OCI-LY1 (cell line): ENCODE data around the gene ADCY2.

ENCODE experiments used
- H2AFZ ChIP-seq: fragments of 200-600 bp; sonication (generic), shearing (Covaris generic); 2 replicates; pipeline ENCODE4 v1.6.0; 2014; ENCODE audit warnings: antibody characterized with exemption, mild to moderate bottlenecking, low read length
- H3F3A ChIP-seq: fragments of 200-600 bp; sonication (generic), shearing (Covaris generic); 2 replicates; pipeline ENCODE4 v1.6.0; 2014; ENCODE audit warnings: mild to moderate bottlenecking, antibody characterized with exemption, low read length, moderate library complexity; ENCODE audit not compliant: insufficient read depth
- H3K27ac ChIP-seq: fragments of 200-600 bp; sonication (generic); 2 replicates; pipeline ENCODE4 v1.5.1; 2014; ENCODE audit warnings: low read length, mixed run types, mild to moderate bottlenecking, low read depth; ENCODE audit not compliant: poor library complexity, severe bottlenecking
- H3K27me3 ChIP-seq: fragments of 200-600 bp; sonication (generic); 2 replicates; pipeline ENCODE4 v1.6.0; 2014; ENCODE audit warnings: antibody characterized with exemption, mild to moderate bottlenecking, low read length, moderate library complexity; ENCODE audit not compliant: insufficient read depth
- H3K36me3 ChIP-seq: fragments of 200-600 bp; sonication (generic); 2 replicates; pipeline ENCODE4 v1.6.1; 2014; ENCODE audit warnings: mild to moderate bottlenecking, antibody characterized with exemption, low read length, moderate library complexity, mixed read lengths; ENCODE audit not compliant: insufficient read depth
- H3K4me1 ChIP-seq: fragments of 200-600 bp; sonication (generic); 2 replicates; pipeline ENCODE4 v1.5.1; 2014; ENCODE audit warnings: mild to moderate bottlenecking, low read length, moderate library complexity; ENCODE audit not compliant: insufficient read depth, severe bottlenecking
- H3K4me2 ChIP-seq: fragments of 200-600 bp; sonication (generic), shearing (Covaris generic); 2 replicates; pipeline ENCODE4 v1.6.1; 2014; ENCODE audit warnings: low read length
- H3K4me3 ChIP-seq: fragments of 200-600 bp; sonication (generic); 2 replicates; pipeline ENCODE4 v1.5.1; 2014; ENCODE audit warnings: low read length, low read depth, mild to moderate bottlenecking, mixed read lengths; ENCODE audit not compliant: poor library complexity, severe bottlenecking
- H3K79me2 ChIP-seq: fragments of 200-600 bp; shearing (Covaris generic); 2 replicates; pipeline ENCODE4 v1.6.1; 2016; ENCODE audit warnings: mixed run types, low read length, mixed read lengths; ENCODE audit not compliant: insufficient read depth
- H3K9ac ChIP-seq: fragments of 200-600 bp; sonication (generic), shearing (Covaris generic); 2 replicates; pipeline ENCODE4 v1.6.1; 2014; ENCODE audit warnings: mild to moderate bottlenecking, low read length, mixed read lengths
- H3K9me2 ChIP-seq: fragments of 200-600 bp; sonication (generic), shearing (Covaris generic); 2 replicates; pipeline ENCODE4 v1.6.1; 2014; ENCODE audit warnings: low read depth, mild to moderate bottlenecking, low read length, mixed read lengths
- H3K9me3 ChIP-seq: fragments of 200-600 bp; shearing (Covaris generic); 2 replicates; pipeline ENCODE4 v1.6.1; 2014; ENCODE audit warnings: low read length, mixed read lengths
- H4K20me1 ChIP-seq: fragments of 200-600 bp; sonication (generic), shearing (Covaris generic); 2 replicates; pipeline ENCODE4 v1.6.0; 2016; ENCODE audit warnings: mild to moderate bottlenecking, low read length; ENCODE audit not compliant: insufficient read depth
- EZH2 ChIP-seq: fragments of 200-600 bp; sonication (generic), shearing (Covaris generic); IDR thresholded peaks from 2 replicates; pipeline ENCODE4 v1.8.0; 2017; ENCODE audit warnings: borderline replicate concordance, mixed run types, mild to moderate bottlenecking, antibody characterized with exemption, low read length, moderate library complexity, mixed read lengths
- TF ChIP-seq, protein P1 (sequence below): fragments of 200-600 bp; sonication (generic), shearing (Covaris generic); IDR thresholded peaks from 2 replicates; pipeline ENCODE4 v1.5.1; 2017; ENCODE audit warnings: mild to moderate bottlenecking, antibody characterized with exemption, low read length, moderate library complexity, mixed read lengths

The ADCY2 gene

DNA sequence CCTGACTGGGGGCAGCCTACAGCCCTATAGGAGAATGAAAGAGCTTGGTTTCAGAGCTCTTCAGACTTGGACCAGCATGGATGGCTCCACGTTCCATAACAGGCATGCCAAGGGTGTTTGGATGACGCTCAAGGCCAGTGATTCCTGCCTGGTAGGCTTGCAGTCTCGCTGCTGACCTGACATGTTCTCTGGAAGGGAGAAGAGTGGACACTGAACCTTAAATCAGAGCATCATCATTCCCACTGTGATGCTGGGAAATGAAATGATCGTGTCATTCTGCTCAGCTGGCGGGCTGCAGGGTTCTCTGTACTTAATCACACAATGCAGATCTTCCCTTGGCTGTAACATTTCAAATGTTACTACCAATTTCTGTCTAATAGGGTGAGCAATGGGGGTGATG lies 398.0 kb downstream of the ADCY2 start:
- H3F3A ChIP-seq, result no peaks in the 10 kb centered on the region
- H3K9ac ChIP-seq, result no peak overlapping the region
- no peak for TF ChIP-seq EZH2
- TF ChIP-seq, protein P1, sequence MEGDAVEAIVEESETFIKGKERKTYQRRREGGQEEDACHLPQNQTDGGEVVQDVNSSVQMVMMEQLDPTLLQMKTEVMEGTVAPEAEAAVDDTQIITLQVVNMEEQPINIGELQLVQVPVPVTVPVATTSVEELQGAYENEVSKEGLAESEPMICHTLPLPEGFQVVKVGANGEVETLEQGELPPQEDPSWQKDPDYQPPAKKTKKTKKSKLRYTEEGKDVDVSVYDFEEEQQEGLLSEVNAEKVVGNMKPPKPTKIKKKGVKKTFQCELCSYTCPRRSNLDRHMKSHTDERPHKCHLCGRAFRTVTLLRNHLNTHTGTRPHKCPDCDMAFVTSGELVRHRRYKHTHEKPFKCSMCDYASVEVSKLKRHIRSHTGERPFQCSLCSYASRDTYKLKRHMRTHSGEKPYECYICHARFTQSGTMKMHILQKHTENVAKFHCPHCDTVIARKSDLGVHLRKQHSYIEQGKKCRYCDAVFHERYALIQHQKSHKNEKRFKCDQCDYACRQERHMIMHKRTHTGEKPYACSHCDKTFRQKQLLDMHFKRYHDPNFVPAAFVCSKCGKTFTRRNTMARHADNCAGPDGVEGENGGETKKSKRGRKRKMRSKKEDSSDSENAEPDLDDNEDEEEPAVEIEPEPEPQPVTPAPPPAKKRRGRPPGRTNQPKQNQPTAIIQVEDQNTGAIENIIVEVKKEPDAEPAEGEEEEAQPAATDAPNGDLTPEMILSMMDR, result no peak
- H3K79me2 ChIP-seq, result no peaks in the 10 kb centered on the region
- H2AFZ ChIP-seq, result no peak overlapping the region
- no peak overlapping the region for H3K27ac ChIP-seq
- no peak overlapping the region for H3K4me2 ChIP-seq
- H4K20me1 ChIP-seq, result no peaks in the 10 kb centered on the region
- H3K36me3 ChIP-seq, result no peaks in the 10 kb centered on the region
- H3K9me3 ChIP-seq, result no peaks in the 10 kb centered on the region
- H3K4me3 ChIP-seq, result no peak overlapping the region
- no peaks in the 10 kb centered on the region for H3K4me1 ChIP-seq
- H3K27me3 ChIP-seq, result no peaks in the 10 kb centered on the region
- no peaks in the 10 kb centered on the region for H3K9me2 ChIP-seq

DNA sequence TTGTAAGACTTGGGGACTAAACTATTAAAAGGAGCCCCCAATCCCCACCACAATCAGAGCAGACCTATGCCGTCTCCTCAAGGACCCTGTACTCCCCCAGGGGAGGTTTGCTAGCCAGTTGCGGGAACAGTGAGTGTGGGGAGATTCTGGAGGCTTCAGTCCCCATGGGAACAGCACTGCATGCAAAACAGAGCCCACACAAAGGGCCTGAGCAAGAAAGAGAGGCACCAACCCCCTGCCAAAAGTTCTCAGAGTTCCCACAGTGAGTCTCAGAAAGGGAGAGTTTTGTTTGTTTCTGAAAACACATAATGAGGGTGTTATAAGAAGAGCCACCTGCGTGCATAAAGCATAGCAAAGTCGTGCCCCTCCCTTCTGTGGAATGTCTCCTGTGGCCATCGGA lies 398.4 kb downstream of the ADCY2 start:
- Histone ChIP-seq H3K4me2 (no peak overlapping the region), H4K20me1 (no peaks in the 10 kb centered on the region), H3K9me2 (no peaks in the 10 kb centered on the region), H3K9ac (no peak overlapping the region), H3K27ac (no peak overlapping the region), H3K9me3 (no peaks in the 10 kb centered on the region), H3K4me1 (no peaks in the 10 kb centered on the region), H2AFZ (no peak overlapping the region), H3K36me3 (no peaks in the 10 kb centered on the region), H3K79me2 (no peaks in the 10 kb centered on the region), H3K4me3 (no peak overlapping the region), H3F3A (no peaks in the 10 kb centered on the region), H3K27me3 (no peaks in the 10 kb centered on the region)
- TF ChIP-seq EZH2, result no peak
- TF ChIP-seq, protein P1, result no peak

DNA sequence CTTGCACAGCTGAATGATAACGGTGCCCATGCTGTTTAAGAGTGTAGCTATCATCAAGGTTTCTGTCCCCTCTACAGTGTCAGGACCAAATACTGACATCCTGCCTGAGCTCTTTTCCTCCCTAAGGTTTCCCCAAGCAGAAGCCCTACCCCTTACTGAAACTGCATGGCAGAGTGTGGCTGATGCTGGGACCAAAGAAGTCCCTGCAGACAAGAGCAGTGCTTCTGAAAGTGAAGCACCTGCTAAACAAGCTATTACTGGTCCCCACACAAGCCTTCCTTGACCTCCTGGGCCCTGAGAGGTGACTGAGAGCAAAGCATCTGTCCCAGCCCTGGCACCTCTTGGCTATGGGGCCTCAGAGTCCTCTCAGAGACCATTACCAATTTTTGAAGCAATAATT lies 398.9 kb downstream of the ADCY2 start:
- Histone ChIP-seq H2AFZ (no peak overlapping the region), H3K9me2 (no peaks in the 10 kb centered on the region), H3K27me3 (no peaks in the 10 kb centered on the region), H3K4me3 (no peak overlapping the region), H3K9me3 (no peaks in the 10 kb centered on the region), H3K27ac (no peak overlapping the region), H3K79me2 (no peaks in the 10 kb centered on the region), H4K20me1 (no peaks in the 10 kb centered on the region), H3K9ac (no peak overlapping the region), H3K4me2 (no peak overlapping the region), H3K4me1 (no peaks in the 10 kb centered on the region), H3F3A (no peaks in the 10 kb centered on the region), H3K36me3 (no peaks in the 10 kb centered on the region)
- TF ChIP-seq, protein P1, result no peak
- no peak for TF ChIP-seq EZH2
